Measurements from ENCODE around the gene FOXE3. TPM values are rescaled to one million over a fixed set of nuclear protein-coding genes. Genes with fewer than 3 reads are reported as not detected.

The FOXE3 gene
- total and polyA plus RNA-seq, 2 donors (not counting 3 experiments of a cell fraction or from before 2014, with no cell fraction given): not detected

- TF ChIP-seq FOS (IDR thresholded peaks at IDR 0.05; ENCODE audit: borderline replicate concordance, insufficient read depth, low read length): no peak
- no peak for TF ChIP-seq POLR2A (IDR thresholded peaks at IDR 0.05; ENCODE audit: low read depth, low read length)
- no peak for TF ChIP-seq POLR2AphosphoS5 (IDR thresholded peaks at IDR 0.05; ENCODE audit: insufficient read depth, low read depth, low read length)
- no peak for TF ChIP-seq GATA2 (IDR thresholded peaks at IDR 0.05; ENCODE audit: insufficient read depth, insufficient read length, low read depth, low read length)
- TF ChIP-seq EZH2 (IDR thresholded peaks at IDR 0.05; ENCODE audit: borderline replicate concordance, low read depth, low read length, severe bottlenecking): no peak
- TF ChIP-seq, protein P1, sequence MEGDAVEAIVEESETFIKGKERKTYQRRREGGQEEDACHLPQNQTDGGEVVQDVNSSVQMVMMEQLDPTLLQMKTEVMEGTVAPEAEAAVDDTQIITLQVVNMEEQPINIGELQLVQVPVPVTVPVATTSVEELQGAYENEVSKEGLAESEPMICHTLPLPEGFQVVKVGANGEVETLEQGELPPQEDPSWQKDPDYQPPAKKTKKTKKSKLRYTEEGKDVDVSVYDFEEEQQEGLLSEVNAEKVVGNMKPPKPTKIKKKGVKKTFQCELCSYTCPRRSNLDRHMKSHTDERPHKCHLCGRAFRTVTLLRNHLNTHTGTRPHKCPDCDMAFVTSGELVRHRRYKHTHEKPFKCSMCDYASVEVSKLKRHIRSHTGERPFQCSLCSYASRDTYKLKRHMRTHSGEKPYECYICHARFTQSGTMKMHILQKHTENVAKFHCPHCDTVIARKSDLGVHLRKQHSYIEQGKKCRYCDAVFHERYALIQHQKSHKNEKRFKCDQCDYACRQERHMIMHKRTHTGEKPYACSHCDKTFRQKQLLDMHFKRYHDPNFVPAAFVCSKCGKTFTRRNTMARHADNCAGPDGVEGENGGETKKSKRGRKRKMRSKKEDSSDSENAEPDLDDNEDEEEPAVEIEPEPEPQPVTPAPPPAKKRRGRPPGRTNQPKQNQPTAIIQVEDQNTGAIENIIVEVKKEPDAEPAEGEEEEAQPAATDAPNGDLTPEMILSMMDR (IDR thresholded peaks at IDR 0.05; ENCODE audit: extremely low read depth in 1 of 2, insufficient read depth in 1 of 2, low read depth in 1 of 2, low read length in 2 of 2): no peak
- TF ChIP-seq, protein P2, sequence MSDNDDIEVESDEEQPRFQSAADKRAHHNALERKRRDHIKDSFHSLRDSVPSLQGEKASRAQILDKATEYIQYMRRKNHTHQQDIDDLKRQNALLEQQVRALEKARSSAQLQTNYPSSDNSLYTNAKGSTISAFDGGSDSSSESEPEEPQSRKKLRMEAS (IDR thresholded peaks at IDR 0.05; ENCODE audit: insufficient read depth, insufficient read length): no peak
- TF ChIP-seq MYC (IDR thresholded peaks at IDR 0.05; ENCODE audit: low read depth, low read length): no peak
- TF ChIP-seq JUN (IDR thresholded peaks at IDR 0.05; ENCODE audit: borderline replicate concordance, insufficient read depth, insufficient read length, low read depth): no peak
- dilution Hi-C loops (cut with MboI; ENCODE audit: extremely low pct_ligation_motif_present, low sequenced_read_pairs): no loop called here
- H3K4me1 ChIP-seq (ENCODE audit: control insufficient read depth, extremely low read depth, insufficient read depth, low read length): peaks cover 4% of the 10 kb centered on the region
- peaks cover 2% of the 10 kb centered on the region for H4K20me1 ChIP-seq (replicated peaks; ENCODE audit: control insufficient read depth, extremely low read depth, insufficient read depth, low read length)
- intact Hi-C loops (cut with micrococcal nuclease): no loop called here
- ChIA-PET POLR2A (no interaction called here), CTCF (interaction anchor here (0.9 kb wide), 1 partner anchor 9 kb away, joined by 3 read pairs; no protein-coding TSS in a partner anchor)
- H3K79me2 ChIP-seq (ENCODE audit: control insufficient read depth, insufficient read depth, low read length): no peaks in the 10 kb centered on the region
- no peak overlapping the region for H3K9ac ChIP-seq (replicated peaks; ENCODE audit: extremely low read depth, insufficient read depth, low read length)
- FAIRE-seq: no peak
- no TSS peak for BruUV-seq (replicated peaks)
- no peaks in the 10 kb centered on the region for H3K36me3 ChIP-seq (ENCODE audit: control insufficient read depth in 2 of 2, extremely low read depth in 1 of 2, insufficient read depth in 2 of 2, low read length in 2 of 2)
- no peak overlapping the region for H2AFZ ChIP-seq (ENCODE audit: low read depth, low read length)
- no peaks in the 10 kb centered on the region for H3K9me3 ChIP-seq (replicated peaks; ENCODE audit: control insufficient read depth, insufficient read depth, low read length)
- no peak overlapping the region for H3K27ac ChIP-seq (ENCODE audit: insufficient read depth, low read depth, low read length)
- no peaks in the 10 kb centered on the region for H3K9me1 ChIP-seq (replicated peaks; ENCODE audit: control insufficient read depth, extremely low read depth, insufficient read depth, low read length)
- peaks cover 94 to 95% of the 10 kb centered on the region in 2 experiments for H3K27me3 ChIP-seq (ENCODE audit: control insufficient read depth in 2 of 2, insufficient read depth in 2 of 2, low read length in 2 of 2)
- no peak overlapping the region for H3K4me2 ChIP-seq (ENCODE audit: insufficient read depth, low read length)
- no peak for DNase-seq (ENCODE audit: low read depth, low spot score)
- H3K4me3 ChIP-seq (replicated peaks in 1 of 3; ENCODE audit: insufficient read depth in 1 of 3, low read depth in 1 of 3, low read length in 3 of 3): no peak overlapping the region
These were observed 29.9 kb downstream of the FOXE3 start for GRCh38 chr1:47445823-47446550.

All from endothelial cell of umbilical vein (primary cell).